ENCODE data around the gene SMOC2. TPM values are rescaled to one million over a fixed set of nuclear protein-coding genes. Genes with fewer than 3 reads are reported as not detected.

SMOC2 gene
- polyA plus RNA-seq, 4 donors = 18.9 to 38.2 (median 27.1) TPM

GRCh38 chr6:168638468-168639271 is 197.7 kb downstream of the SMOC2 start:
- DNase-seq (ENCODE audit: low read depth in 4 of 4, low spot score in 2 of 4) = no peak

GRCh38 chr6:168640181-168640580 is 199.2 kb downstream of the SMOC2 start:
- DNase-seq (ENCODE audit: low read depth in 4 of 4, low spot score in 2 of 4) = no peak

- DNase-seq (ENCODE audit: low read depth in 4 of 4, low spot score in 2 of 4) = no peak
Measured at GRCh38 chr6:168640768-168641167, 199.8 kb downstream of the SMOC2 start.

GRCh38 chr6:168641446-168641845 is 200.5 kb downstream of the SMOC2 start:
- no peak for DNase-seq (ENCODE audit: low read depth in 4 of 4, low spot score in 2 of 4)

DNA sequence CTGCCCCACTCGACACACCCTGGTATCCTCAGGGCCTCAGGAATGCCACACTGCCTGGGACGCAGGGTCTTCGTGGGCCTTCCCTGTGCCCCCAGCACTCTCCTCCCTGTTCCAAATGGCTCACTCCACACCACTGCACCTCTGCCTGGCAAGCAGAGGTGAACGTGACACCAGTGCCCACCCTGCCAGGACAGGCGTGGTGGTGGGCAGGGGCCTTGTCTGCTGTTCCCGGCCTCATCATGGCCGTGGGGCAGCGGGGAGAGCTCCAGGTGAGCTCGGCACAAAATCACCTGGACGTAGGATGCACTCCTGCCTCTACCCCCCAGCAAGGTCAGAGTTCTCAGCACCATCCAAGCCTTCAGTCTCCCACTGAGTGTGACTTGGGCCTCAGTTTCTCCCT is 202.4 kb downstream of the SMOC2 start:
- DNase-seq (ENCODE audit: low read depth in 4 of 4, low spot score in 2 of 4) = no peak

DNA sequence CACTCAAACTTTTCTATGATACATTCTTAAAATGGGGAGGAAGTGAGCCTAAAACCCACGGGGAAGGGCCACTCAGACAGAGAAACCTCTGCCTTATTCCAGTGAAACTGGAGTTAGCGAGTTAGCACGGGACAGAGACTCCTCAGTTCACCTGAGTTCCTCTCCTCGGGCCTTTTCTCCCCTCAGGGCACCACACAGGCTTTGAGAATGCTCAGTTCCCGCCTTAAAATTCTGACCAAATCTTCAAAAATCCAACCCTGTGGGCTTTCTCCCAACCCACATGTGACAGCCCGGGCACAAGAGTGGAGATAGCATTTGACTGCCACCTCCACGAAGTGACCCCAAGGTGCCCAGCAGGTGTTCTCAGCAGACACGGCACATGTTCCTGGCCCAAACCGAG is 204.3 kb downstream of the SMOC2 start:
- no peak for DNase-seq (ENCODE audit: low read depth in 4 of 4, low spot score in 2 of 4)

DNA sequence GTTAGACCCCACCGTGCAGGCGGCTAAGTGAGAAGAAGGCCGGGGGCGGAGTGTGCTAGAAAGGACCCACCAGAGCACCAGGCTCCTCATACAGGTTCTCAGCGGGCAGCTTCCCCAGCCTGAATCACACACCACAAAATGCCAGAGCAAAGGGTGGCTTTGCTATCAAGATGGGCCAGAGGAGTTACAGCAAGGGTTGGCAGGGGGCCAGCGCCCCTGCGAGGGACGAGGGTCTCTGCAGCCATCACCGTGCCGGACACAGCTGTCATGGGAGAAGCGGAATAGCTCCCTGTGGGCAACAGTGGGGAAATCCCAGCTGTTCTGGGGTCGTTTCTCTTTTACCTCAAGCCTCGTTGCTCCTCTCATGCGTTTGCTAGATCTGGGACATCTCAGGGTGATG is 206.3 kb downstream of the SMOC2 start:
- no peak for DNase-seq (ENCODE audit: low read depth in 4 of 4, low spot score in 2 of 4)

DNA sequence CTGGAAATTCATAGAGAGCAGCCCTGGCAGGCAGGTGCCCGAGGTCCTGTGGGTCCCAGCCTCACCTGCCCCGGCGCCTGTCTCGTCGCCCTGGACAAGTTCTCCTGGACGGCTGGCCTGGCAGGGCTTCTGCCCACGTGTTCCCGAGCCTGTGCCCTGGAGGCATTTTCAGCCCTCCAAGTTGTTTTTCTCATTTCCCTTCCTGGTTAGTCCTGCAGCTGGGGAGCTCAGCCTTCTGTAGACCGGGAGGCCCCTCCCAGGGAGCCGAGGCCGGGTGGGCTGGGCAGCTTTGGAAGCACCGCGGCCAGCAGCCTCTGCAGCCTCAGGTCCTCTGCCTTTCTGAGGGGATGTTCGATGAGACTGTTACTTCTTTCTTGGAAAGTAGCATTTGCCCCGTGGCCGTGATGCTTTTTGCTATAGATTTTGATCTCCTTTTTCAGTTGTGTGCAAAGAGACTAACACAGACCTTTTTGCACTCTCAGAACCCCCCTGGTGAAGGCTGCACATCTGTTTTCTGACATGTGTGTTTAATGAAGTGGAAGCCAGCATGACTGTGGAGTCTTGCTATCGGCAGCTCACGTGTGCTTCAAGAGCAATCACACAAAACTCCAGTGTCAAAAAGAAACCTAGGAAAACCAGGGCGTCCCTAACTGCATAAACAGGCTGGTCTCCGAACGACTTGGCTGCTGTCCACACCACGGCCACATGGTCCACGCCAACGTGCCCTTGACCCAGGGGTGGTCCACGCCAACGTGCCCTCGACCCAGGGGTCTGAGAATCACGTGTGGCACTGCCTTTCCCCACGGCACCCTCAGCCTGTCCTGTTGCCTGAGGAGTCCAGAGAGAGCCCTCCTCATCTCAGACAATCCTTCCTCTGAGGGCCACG is 207.5 kb downstream of the SMOC2 start:
- DNase-seq (ENCODE audit: low read depth in 4 of 4, low spot score in 2 of 4) = no peak

DNA sequence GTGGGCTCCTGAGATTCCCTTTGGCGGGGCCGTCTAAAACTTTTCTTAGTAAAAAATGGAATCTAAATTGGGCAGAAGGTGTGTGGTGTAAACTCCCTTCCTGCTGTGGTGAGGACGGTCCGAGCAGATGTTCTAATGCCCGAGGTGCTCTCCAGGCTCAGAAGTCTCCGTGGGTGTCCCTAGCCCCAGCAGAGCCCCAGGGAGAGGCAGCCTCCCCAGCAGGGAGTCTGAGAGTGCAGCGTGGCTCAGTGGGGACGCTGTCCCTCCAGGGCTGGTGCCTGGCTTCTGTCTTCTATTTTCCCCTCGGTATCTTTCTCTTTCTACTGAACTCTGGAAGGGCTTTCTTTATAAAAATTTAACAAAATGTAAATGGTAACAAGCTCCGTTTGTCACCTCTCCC is 208.2 kb downstream of the SMOC2 start:
- DNase-seq (ENCODE audit: low read depth in 4 of 4, low spot score in 2 of 4) = no peak

DNA sequence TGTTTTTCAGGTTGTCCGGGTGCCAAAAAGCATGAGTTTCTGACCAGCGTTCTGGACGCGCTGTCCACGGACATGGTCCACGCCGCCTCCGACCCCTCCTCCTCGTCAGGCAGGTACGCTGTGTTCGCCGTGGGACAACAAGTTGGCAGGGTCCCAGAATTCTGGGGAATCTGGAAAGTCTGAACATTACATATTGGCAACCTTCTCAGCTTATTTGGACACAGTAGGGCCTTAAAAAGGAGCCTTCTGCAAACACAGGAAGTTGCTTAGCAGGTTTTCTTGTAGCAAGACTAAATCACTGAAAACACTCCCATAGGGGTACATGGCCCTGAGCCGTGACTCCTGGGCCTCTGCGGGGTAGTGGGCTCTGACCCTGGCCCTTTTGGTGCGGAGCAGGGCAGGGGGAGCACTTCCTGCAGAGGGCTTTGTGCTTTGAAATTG is 209.7 kb downstream of the SMOC2 start:
- no peak for DNase-seq (ENCODE audit: low read depth in 4 of 4, low spot score in 2 of 4)

- DNase-seq (ENCODE audit: low read depth in 4 of 4, low spot score in 2 of 4) = no peak
Measured at GRCh38 chr6:168655462-168656152, 214.6 kb downstream of the SMOC2 start.

DNA sequence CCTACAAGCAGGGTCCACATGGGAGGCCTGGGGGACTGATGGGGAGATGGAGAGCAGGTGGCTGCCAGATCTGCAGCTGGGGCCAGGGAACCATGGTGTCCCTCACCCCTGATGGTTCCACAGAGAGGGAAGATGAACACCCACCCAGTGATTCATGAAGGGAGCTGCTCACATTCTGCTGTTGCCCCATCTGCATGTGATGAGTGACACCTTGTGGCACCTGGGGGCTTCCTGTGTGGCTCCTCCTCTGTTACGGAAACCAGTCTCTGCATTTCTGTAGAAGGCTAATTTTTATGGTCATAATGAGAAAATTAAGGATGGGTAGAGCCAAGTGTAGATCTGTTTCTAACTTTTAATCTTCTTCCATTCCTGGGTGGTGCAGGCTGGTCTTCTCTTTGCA is 217.1 kb downstream of the SMOC2 start:
- no peak for DNase-seq (ENCODE audit: low read depth in 4 of 4, low spot score in 2 of 4)

- DNase-seq (ENCODE audit: low read depth in 4 of 4, low spot score in 2 of 4) = no peak
Measured at GRCh38 chr6:168660400-168660945, 219.5 kb downstream of the SMOC2 start.

DNA sequence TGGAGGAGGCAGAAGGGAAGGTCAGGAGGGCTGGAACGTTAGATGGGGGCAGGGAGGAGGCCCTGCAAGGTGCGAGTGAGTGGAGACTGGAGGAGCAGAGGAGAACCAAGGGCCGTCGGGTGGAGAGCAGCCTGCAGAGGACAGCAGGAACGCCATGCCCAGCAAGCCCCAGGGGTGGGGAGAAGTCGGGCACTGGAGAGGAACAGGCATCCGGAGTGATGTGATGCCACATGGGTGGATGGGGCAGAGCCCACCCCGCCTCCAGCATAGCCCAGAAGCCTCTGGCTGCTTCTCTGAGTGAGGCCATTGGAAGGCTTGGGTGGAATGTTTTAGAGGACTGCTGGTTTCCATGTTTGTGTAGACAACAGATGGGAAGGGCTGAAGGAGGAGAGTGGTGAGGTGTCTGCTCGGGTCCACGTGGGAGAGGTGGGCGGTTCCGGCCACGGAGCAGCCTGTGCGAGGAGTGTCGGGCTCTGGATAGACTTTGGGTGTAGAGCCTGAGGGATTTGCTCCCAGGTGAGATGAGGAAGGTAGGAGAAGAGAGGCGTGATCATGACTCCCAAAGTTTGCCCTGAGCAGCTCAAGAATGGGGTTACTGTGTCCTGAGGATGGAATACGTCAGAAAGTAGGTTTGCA is 221.4 kb downstream of the SMOC2 start:
- no peak for DNase-seq (ENCODE audit: low read depth in 4 of 4, low spot score in 2 of 4)

DNA sequence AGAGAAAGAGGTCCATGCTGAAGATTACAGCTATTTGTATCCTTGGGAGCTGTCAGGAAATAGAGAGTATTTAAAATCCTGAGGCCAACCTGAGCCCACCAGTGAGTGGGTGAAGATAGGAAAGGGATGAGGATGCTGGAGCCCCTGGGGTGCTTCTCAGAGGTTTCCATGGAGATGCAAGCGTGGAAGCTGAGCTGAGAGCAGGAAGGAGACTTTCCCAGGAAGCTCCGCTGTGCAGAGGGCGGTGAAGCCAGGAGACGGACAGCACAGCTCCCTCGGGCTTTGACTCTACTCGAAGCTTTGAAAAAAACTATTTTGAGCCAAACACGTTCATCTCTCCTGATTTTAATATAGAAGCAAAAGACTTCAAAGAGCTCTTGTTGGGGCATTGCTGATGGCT is 222.1 kb downstream of the SMOC2 start:
- DNase-seq (ENCODE audit: low read depth in 4 of 4, low spot score in 2 of 4) = no peak

DNA sequence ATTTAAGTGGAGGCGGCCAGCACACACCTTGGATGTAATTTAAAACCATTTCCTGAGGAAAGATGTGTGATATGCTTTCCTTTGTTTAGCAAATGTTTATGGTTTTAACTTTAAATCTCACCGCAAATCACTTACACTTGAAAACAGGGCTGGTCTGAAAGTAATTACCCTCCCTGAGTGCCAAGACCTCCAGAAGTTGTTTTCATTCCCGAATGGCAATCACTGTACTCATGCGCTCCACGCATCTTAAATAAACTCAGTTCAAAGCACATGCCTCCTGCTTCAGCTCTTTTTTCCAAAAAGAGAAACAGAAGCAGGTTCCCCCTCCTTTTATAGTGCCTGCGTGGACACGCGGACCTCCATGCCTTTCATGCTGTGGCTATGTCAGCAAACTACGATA is 224.0 kb downstream of the SMOC2 start:
- DNase-seq (ENCODE audit: low read depth in 4 of 4, low spot score in 2 of 4) = no peak

DNA sequence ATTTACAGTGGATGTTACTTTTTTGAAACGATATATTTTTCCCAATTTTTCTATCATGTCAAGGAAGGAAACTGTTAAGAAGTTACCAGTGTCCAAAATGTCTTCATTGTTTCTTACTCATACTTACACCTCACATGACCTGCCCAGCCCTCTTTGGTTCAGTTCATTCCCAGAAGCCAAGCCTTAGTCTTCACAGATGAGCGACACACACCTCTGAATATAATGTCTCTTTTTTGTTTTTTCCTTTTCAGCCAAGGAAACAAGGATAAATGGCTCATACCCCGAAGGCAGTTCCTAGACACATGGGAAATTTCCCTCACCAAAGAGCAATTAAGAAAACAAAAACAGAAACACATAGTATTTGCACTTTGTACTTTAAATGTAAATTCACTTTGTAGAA is 225.2 kb downstream of the SMOC2 start:
- no peak for DNase-seq (ENCODE audit: low read depth in 4 of 4, low spot score in 2 of 4)

DNA sequence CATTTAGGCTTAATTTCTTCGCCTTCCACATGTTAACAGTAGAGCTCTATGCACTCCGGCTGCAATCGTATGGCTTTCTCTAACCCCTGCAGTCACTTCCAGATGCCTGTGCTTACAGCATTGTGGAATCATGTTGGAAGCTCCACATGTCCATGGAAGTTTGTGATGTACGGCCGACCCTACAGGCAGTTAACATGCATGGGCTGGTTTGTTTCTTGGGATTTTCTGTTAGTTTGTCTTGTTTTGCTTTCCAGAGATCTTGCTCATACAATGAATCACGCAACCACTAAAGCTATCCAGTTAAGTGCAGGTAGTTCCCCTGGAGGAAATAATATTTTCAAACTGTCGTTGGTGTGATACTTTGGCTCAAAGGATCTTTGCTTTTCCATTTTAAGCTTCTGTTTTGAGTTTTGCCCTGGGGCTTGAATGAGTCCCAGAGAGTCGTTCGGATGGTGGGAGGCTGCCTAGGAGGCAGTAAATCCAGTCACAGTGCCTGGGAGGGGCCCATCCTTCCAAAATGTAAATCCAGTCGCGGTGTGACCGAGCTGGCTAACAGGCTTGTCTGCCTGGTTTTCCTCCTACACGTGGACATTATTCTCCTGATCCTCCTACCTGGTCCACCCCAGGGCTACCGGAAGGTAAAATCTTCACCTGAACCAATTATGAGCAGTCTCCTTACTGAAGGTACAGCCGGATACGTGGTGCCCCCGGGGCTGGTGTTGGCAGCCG is 225.9 kb downstream of the SMOC2 start:
- DNase-seq (ENCODE audit: low read depth in 4 of 4, low spot score in 2 of 4) = peak in 3 of 4 donors; percentile 44 to 60 (median 48)

- DNase-seq (ENCODE audit: low read depth in 4 of 4, low spot score in 2 of 4) = no peak
Measured at GRCh38 chr6:168667428-168667805, 226.4 kb downstream of the SMOC2 start.

All from left renal cortex interstitium (tissue), 4 donors.